ENCODE results near the gene ERG28.

GRCh38 chr14:75605916-75606315 is 54.8 kb downstream of the ERG28 start:
- TF ChIP-seq CTCF (IDR thresholded peaks at IDR 0.05; ENCODE audit: insufficient read depth, low read length) (no peak), REST (IDR thresholded peaks at IDR 0.05; ENCODE audit: insufficient replicate concordance, low read depth) (no peak), POLR2AphosphoS5 (IDR thresholded peaks at IDR 0.05; ENCODE audit: low read depth) (no peak), GABPA (IDR thresholded peaks at IDR 0.05; ENCODE audit: low read depth) (no peak)

Measured in HL-60 (cell line).